Measurements from ENCODE around the gene PRDM15.

Gene PRDM15

GRCh38 chr21:41852929-41853320 lies 26.2 kb downstream of the PRDM15 start:
- no peak for TF ChIP-seq EZH2phosphoT487 (IDR thresholded peaks at IDR 0.05; ENCODE audit: low read depth)
- no peak for TF ChIP-seq CTCF (IDR thresholded peaks at IDR 0.05; ENCODE audit: low read depth, low read length)
- H4K20me1 ChIP-seq (ENCODE audit: insufficient read depth, low read length), result no peaks in the 10 kb centered on the region
- H3K9ac ChIP-seq (ENCODE audit: low read length), result no peak overlapping the region
- no peaks in the 10 kb centered on the region for H3K9me3 ChIP-seq (ENCODE audit: insufficient read depth, low read length)
- H3K27me3 ChIP-seq (ENCODE audit: low read depth, low read length), result no peaks in the 10 kb centered on the region
- H3K4me1 ChIP-seq (ENCODE audit: low read length), result no peaks in the 10 kb centered on the region
- H2AFZ ChIP-seq (ENCODE audit: low read depth, low read length), result no peak overlapping the region
- no peak overlapping the region for H3K4me3 ChIP-seq (ENCODE audit: low read length)
- no peak overlapping the region for H3K27ac ChIP-seq (ENCODE audit: low read length)
- H3K36me3 ChIP-seq (replicated peaks; ENCODE audit: low read depth, low read length), result no peaks in the 10 kb centered on the region
- no peak overlapping the region for H3K4me2 ChIP-seq (ENCODE audit: low read length)
- H3K79me2 ChIP-seq (ENCODE audit: low read length), result no peaks in the 10 kb centered on the region

GRCh38 chr21:41852151-41852928 lies 26.8 kb downstream of the PRDM15 start:
- Histone ChIP-seq H3K4me2 (ENCODE audit: low read length) (no peak overlapping the region), H3K9ac (ENCODE audit: low read length) (no peak overlapping the region)
- TF ChIP-seq EZH2phosphoT487 (IDR thresholded peaks at IDR 0.05; ENCODE audit: low read depth) (no peak), CTCF (IDR thresholded peaks at IDR 0.05; ENCODE audit: low read depth, low read length) (no peak)

GRCh38 chr21:41851090-41851790 lies 27.9 kb downstream of the PRDM15 start:
- Histone ChIP-seq H3K4me2 (ENCODE audit: low read length) (no peak overlapping the region), H3K9ac (ENCODE audit: low read length) (no peak overlapping the region)

More at GRCh38 chr21:41852151-41852928, 26.8 kb downstream of the PRDM15 start:
- Histone ChIP-seq H3K27ac (ENCODE audit: low read length) (no peak overlapping the region), H3K79me2 (ENCODE audit: low read length) (no peaks in the 10 kb centered on the region), H3K27me3 (ENCODE audit: low read depth, low read length) (no peaks in the 10 kb centered on the region), H3K4me3 (ENCODE audit: low read length) (no peak overlapping the region), H4K20me1 (ENCODE audit: insufficient read depth, low read length) (no peaks in the 10 kb centered on the region), H3K36me3 (replicated peaks; ENCODE audit: low read depth, low read length) (no peaks in the 10 kb centered on the region), H2AFZ (ENCODE audit: low read depth, low read length) (no peak overlapping the region), H3K4me1 (ENCODE audit: low read length) (no peaks in the 10 kb centered on the region), H3K9me3 (ENCODE audit: insufficient read depth, low read length) (no peaks in the 10 kb centered on the region)

More at GRCh38 chr21:41851090-41851790, 27.9 kb downstream of the PRDM15 start:
- Histone ChIP-seq H3K27me3 (ENCODE audit: low read depth, low read length) (no peaks in the 10 kb centered on the region), H4K20me1 (ENCODE audit: insufficient read depth, low read length) (no peaks in the 10 kb centered on the region), H3K36me3 (replicated peaks; ENCODE audit: low read depth, low read length) (no peaks in the 10 kb centered on the region), H3K27ac (ENCODE audit: low read length) (no peak overlapping the region), H3K4me3 (ENCODE audit: low read length) (no peak overlapping the region), H2AFZ (ENCODE audit: low read depth, low read length) (no peak overlapping the region), H3K4me1 (ENCODE audit: low read length) (no peaks in the 10 kb centered on the region), H3K9me3 (ENCODE audit: insufficient read depth, low read length) (no peaks in the 10 kb centered on the region), H3K79me2 (ENCODE audit: low read length) (no peaks in the 10 kb centered on the region)
- TF ChIP-seq EZH2phosphoT487 (IDR thresholded peaks at IDR 0.05; ENCODE audit: low read depth), result no peak
- TF ChIP-seq CTCF (IDR thresholded peaks at IDR 0.05; ENCODE audit: low read depth, low read length), result no peak

Measured in OCI-LY3 (cell line).